ENCODE data around the gene IL27RA. TPM values are rescaled to one million over a fixed set of nuclear protein-coding genes. Genes with fewer than 3 reads are reported as not detected.

IL27RA gene
- total RNA-seq, 1 donor from 2014 or later: 16.2 TPM

DNA sequence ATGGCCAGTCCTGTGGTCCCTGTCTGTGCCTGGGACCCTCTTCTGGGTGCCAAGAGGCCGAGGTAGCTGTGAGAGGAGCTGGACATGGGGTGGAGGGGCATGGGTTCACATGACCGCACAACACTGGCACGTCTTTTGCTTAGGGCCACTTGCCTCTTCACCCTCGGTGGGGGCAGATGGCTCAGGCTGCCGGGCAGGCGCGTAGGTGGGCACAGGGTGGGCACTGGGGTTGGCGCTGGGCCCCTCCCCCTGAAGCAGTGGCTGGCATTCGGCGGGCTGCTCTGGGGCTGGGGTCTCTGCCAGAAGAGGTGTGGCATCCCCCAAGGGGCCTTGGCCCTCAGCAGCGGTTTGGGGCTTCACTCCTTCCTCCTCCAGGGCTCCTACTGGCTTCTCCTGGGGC lies 21.9 kb downstream of the IL27RA start:
- ATAC-seq (no peak), DNase-seq (no peak)
- intact Hi-C loops (cut with DNase I): no loop called here
- Histone ChIP-seq H3K36me3 (peaks cover 14% of the 10 kb centered on the region), H3K27me3 (peaks cover 4% of the 10 kb centered on the region), H3K27ac (no peak overlapping the region), H3K4me1 (no peaks in the 10 kb centered on the region), H3K4me3 (no peak overlapping the region), H3K9me3 (no peaks in the 10 kb centered on the region)
- TF ChIP-seq, protein P1, sequence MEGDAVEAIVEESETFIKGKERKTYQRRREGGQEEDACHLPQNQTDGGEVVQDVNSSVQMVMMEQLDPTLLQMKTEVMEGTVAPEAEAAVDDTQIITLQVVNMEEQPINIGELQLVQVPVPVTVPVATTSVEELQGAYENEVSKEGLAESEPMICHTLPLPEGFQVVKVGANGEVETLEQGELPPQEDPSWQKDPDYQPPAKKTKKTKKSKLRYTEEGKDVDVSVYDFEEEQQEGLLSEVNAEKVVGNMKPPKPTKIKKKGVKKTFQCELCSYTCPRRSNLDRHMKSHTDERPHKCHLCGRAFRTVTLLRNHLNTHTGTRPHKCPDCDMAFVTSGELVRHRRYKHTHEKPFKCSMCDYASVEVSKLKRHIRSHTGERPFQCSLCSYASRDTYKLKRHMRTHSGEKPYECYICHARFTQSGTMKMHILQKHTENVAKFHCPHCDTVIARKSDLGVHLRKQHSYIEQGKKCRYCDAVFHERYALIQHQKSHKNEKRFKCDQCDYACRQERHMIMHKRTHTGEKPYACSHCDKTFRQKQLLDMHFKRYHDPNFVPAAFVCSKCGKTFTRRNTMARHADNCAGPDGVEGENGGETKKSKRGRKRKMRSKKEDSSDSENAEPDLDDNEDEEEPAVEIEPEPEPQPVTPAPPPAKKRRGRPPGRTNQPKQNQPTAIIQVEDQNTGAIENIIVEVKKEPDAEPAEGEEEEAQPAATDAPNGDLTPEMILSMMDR (IDR thresholded peaks at IDR 0.05): no peak

DNA sequence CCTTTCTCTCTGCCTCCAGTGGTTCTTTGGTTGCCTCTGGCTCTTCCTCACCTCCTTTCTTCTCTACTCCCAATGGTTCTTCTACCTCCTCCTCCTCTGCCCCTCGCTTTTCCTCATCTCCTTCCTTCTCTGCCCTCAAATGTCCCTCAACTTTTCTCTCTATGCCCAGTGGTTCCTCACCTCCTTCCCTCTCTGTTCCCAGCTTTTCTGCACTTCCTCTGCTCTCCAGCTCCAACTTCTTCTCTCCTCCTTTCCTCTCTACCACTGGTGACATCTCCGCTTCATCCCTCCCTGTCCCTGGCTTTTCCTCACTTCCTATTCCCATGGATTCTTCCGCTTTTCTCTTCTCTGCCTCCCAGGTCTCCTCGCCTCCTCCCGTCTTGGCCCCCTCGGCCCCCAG lies 22.5 kb downstream of the IL27RA start:
- Histone ChIP-seq H3K4me3 (no peak overlapping the region), H3K36me3 (peaks cover 11% of the 10 kb centered on the region), H3K27me3 (peaks cover 10% of the 10 kb centered on the region), H3K27ac (no peak overlapping the region), H3K4me1 (no peaks in the 10 kb centered on the region), H3K9me3 (no peaks in the 10 kb centered on the region)
- TF ChIP-seq, protein P1 (IDR thresholded peaks at IDR 0.05): no peak
- ATAC-seq (no peak), DNase-seq (no peak)
- intact Hi-C loops (cut with DNase I): no loop called here

DNA sequence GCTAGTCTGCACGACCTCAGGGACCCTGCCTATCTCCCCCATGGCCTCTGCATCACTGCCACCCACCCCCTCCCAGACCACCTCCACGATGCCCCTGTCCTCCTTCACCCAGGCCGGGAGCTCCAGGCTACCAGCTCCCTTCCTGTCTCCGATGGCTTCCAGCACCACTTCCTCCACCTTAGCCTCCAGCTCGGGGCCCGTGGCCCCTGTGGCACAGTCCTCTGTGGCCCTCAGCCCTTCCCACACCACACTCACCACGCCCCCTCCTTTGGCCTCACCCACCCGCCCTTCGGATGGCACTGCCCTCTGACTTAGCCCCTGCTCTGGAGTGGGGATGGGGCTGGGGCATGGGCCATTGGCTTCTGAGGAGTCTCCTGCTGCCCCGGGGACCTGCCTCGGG lies 23.2 kb downstream of the IL27RA start:
- peak; percentile 59 for DNase-seq
- intact Hi-C loops (cut with DNase I): no loop called here
- TF ChIP-seq, protein P1 (IDR thresholded peaks at IDR 0.05): no peak
- Histone ChIP-seq H3K27me3 (peaks cover 16% of the 10 kb centered on the region), H3K27ac (no peak overlapping the region), H3K9me3 (no peaks in the 10 kb centered on the region), H3K4me3 (no peak overlapping the region), H3K36me3 (peaks cover 10% of the 10 kb centered on the region), H3K4me1 (no peaks in the 10 kb centered on the region)
- no peak for ATAC-seq

DNA sequence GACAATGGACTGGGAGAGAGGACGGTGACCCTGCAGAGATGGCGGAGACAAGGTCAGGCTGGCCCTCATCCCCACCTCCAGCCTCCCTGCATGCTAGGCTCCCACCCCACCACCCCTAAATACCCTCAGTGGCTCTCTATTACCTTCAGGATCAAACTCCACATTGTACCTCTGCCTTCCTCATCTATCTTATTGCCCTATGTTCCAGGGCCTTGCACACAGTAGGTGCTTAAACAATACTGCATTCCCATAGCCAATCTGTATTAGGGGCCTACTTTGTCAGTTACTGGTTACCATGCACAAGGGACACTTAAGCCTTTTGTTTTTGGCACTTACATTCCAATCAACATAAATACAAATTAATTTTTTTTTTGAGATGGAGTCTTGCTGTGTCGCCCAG lies 23.8 kb downstream of the IL27RA start:
- DNase-seq (no peak), ATAC-seq (no peak)
- H3K4me1 ChIP-seq: no peaks in the 10 kb centered on the region
- peaks cover 10% of the 10 kb centered on the region for H3K36me3 ChIP-seq
- intact Hi-C loops (cut with DNase I): no loop called here
- H3K27ac ChIP-seq: no peak overlapping the region
- TF ChIP-seq, protein P1 (IDR thresholded peaks at IDR 0.05): no peak
- no peaks in the 10 kb centered on the region for H3K9me3 ChIP-seq
- H3K27me3 ChIP-seq: peaks cover 16% of the 10 kb centered on the region
- H3K4me3 ChIP-seq: no peak overlapping the region

DNA sequence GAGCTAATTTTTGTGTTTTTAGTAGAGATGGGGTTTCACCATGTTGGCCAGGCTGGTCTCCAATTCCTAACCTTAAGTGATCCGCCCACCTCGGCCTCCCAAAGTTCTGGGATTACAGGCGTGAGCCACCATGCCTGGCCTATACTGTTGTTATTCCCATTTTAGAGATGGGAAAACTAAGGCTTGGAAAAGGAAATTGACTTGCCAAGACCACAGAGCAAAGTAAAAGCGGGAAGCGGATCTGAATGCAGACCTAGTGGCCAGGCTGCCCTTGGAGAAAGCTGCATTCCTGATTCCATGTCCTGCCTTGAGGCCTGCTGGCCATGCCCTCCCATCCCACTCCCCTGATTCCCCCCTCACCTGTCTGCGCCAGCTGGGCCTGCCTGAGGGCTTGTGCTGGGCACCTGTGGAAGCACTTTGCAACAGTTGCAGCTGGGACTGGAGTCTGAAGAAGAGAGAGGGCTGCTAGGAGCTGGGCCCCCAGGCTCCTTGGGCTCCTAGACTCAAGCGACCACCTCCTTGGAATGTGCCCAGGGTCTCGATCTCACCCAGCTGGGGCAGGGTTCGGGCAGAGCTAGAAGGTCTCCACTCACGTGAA lies 24.6 kb downstream of the IL27RA start:
- Histone ChIP-seq H3K9me3 (no peaks in the 10 kb centered on the region), H3K4me3 (no peak overlapping the region), H3K27me3 (peaks cover 16% of the 10 kb centered on the region), H3K36me3 (peaks cover 4% of the 10 kb centered on the region), H3K27ac (no peak overlapping the region), H3K4me1 (no peaks in the 10 kb centered on the region)
- DNase-seq (no peak), ATAC-seq (no peak)
- intact Hi-C loops (cut with DNase I): no loop called here
- TF ChIP-seq, protein P1 (IDR thresholded peaks at IDR 0.05): no peak
